KMS-11 (cell line): ENCODE measurements around the gene SMIM29.

Experiments used
- H2AFZ ChIP-seq: fragments of 200-600 bp; sonication (generic); 2 replicates; pipeline ENCODE4 v1.6.1; 2016; ENCODE audit warnings: antibody characterized with exemption, mixed run types, low read depth
- H3K27ac ChIP-seq: fragments of 200-600 bp; sonication (generic); 2 replicates; pipeline ENCODE4 v1.6.1; 2016; ENCODE audit warnings: mild to moderate bottlenecking, mixed run types
- H3K27me3 ChIP-seq: fragments of 200-600 bp; sonication (generic); 2 replicates; pipeline ENCODE4 v1.6.1; 2017; ENCODE audit warnings: mild to moderate bottlenecking, low read depth, mixed run types, moderate library complexity; ENCODE audit not compliant: insufficient read depth
- H3K36me3 ChIP-seq: fragments of 200-600 bp; sonication (generic); 2 replicates; pipeline ENCODE4 v1.6.1; 2017; ENCODE audit warnings: mild to moderate bottlenecking, mixed run types; ENCODE audit not compliant: insufficient read depth
- H3K4me1 ChIP-seq: fragments of 200-600 bp; sonication (generic); 2 replicates; pipeline ENCODE4 v1.6.1; 2016; ENCODE audit warnings: mild to moderate bottlenecking, low read depth, mixed run types; ENCODE audit not compliant: poor library complexity, severe bottlenecking
- H3K4me2 ChIP-seq: fragments of 200-600 bp; sonication (generic); 2 replicates; pipeline ENCODE4 v1.7.0; 2016; ENCODE audit warnings: mild to moderate bottlenecking, mixed run types
- H3K4me3 ChIP-seq: fragments of 200-600 bp; sonication (generic); IDR thresholded peaks from 2 replicates; pipeline ENCODE4 v1.6.1; 2017; ENCODE audit warnings: low read depth, low read length, mixed read lengths; ENCODE audit not compliant: insufficient read depth
- H3K79me2 ChIP-seq: fragments of 200-600 bp; sonication (generic); 2 replicates; pipeline ENCODE4 v1.6.1; 2016; ENCODE audit warnings: low read depth, mixed run types; ENCODE audit not compliant: insufficient read depth
- H3K9ac ChIP-seq: fragments of 200-600 bp; sonication (generic); 2 replicates; pipeline ENCODE4 v1.6.1; 2016; ENCODE audit warnings: mild to moderate bottlenecking, mixed run types
- H4K20me1 ChIP-seq: fragments of 200-600 bp; sonication (generic); 2 replicates; pipeline ENCODE4 v1.6.1; 2016; ENCODE audit warnings: mild to moderate bottlenecking, mixed run types; ENCODE audit not compliant: insufficient read depth
- CTCF ChIP-seq: fragments of 200-600 bp; sonication (generic); conservative IDR thresholded peaks from 2 replicates; pipeline ENCODE4 v1.6.1; 2017; ENCODE audit warnings: low read depth, mild to moderate bottlenecking, antibody characterized with exemption, low read length, moderate library complexity, mixed read lengths

The SMIM29 gene

DNA sequence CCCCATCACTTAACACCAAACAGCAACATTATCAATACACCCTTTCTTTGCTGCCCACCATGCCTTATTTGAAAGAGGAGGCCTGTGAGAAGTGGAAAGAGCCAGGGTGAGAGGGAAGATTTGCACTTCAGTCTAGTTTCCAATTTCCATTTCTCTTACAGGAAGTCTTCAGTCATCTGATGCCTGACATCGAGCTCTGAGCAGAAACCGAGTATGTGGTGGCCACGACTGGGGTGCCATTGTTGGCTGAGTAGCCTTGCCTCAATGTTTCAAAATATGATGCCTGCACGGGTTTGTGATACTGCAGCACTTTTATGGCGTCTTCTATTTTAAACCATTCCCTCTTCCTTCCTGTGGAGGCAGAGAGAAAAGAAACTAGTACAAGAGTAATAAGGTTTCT is 39.8 kb upstream of the SMIM29 start:
- no peak overlapping the region for H3K27ac ChIP-seq
- no peak overlapping the region for H2AFZ ChIP-seq
- no peak overlapping the region for H3K9ac ChIP-seq
- no peaks in the 10 kb centered on the region for H4K20me1 ChIP-seq
- no peak for TF ChIP-seq CTCF
- H3K4me1 ChIP-seq = no peaks in the 10 kb centered on the region
- no peaks in the 10 kb centered on the region for H3K79me2 ChIP-seq
- no peaks in the 10 kb centered on the region for H3K27me3 ChIP-seq
- H3K4me2 ChIP-seq = no peak overlapping the region
- no peaks in the 10 kb centered on the region for H3K36me3 ChIP-seq
- H3K4me3 ChIP-seq = no peak overlapping the region

DNA sequence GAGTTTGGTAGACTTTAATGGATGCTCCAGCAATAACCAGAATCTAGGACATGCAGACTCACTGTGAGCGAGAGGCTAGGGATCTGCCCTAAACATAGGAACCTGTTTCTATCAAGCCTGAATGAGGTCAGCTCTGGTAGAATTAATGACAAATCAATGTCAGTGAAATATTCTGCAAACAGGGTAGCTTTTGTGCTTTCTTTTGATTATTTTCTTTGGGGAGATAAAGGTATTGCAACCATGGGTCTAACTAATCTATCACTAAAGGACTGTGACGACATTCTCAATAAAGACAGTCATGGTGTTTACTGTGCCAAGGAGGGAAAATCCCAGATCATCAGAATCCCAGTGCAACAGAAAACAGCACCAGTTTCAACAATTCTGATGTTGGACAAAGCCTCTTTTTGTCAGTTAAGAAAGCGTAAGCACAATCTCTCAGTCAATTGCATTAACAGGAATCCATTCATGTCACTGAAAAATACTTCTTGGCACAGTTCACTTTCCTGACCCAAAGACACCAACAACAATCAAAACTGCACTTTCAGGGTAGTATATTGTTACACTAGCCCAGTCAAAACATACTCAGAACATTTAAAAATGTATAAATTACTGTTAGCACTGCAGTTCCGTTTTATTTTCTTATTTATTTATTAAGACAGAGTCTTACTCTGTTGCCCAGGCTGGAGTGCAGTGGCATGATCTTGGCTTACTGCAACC is 36.8 kb upstream of the SMIM29 start:
- H3K4me1 ChIP-seq = no peaks in the 10 kb centered on the region
- H3K27me3 ChIP-seq = no peaks in the 10 kb centered on the region
- no peak overlapping the region for H3K27ac ChIP-seq
- no peak overlapping the region for H2AFZ ChIP-seq
- no peak for TF ChIP-seq CTCF
- H3K79me2 ChIP-seq = no peaks in the 10 kb centered on the region
- H3K36me3 ChIP-seq = no peaks in the 10 kb centered on the region
- H3K9ac ChIP-seq = no peak overlapping the region
- H3K4me3 ChIP-seq = no peak overlapping the region
- H3K4me2 ChIP-seq = no peak overlapping the region
- H4K20me1 ChIP-seq = no peaks in the 10 kb centered on the region

GRCh38 chr6:34284563-34285447 is 36.0 kb upstream of the SMIM29 start:
- Histone ChIP-seq H3K9ac (no peak overlapping the region), H3K27me3 (no peaks in the 10 kb centered on the region), H4K20me1 (no peaks in the 10 kb centered on the region), H3K4me2 (no peak overlapping the region), H2AFZ (no peak overlapping the region), H3K4me3 (no peak overlapping the region), H3K36me3 (no peaks in the 10 kb centered on the region), H3K27ac (no peak overlapping the region), H3K79me2 (no peaks in the 10 kb centered on the region), H3K4me1 (no peaks in the 10 kb centered on the region)
- no peak for TF ChIP-seq CTCF

- TF ChIP-seq CTCF = no peak
- Histone ChIP-seq H3K27me3 (no peaks in the 10 kb centered on the region), H3K4me2 (no peak overlapping the region), H3K27ac (no peak overlapping the region), H3K4me3 (no peak overlapping the region), H3K79me2 (no peaks in the 10 kb centered on the region), H4K20me1 (no peaks in the 10 kb centered on the region), H3K36me3 (no peaks in the 10 kb centered on the region), H3K4me1 (no peaks in the 10 kb centered on the region), H2AFZ (no peak overlapping the region), H3K9ac (no peak overlapping the region)
Observed at GRCh38 chr6:34281702-34282334, 33.0 kb upstream of the SMIM29 start.
